IPS DF 6.9 (cell line): ENCODE measurements around the gene HNRNPUL2.
A peak's percentile ranks its signal among the peaks of the same experiment; 100 is the strongest.
"Not testable (repeated sequence)": the region's sequence is repeated elsewhere in the genome, so short reads cannot be mapped to it uniquely, and the experiment has no call there.

Source experiments
- DNase-seq: peaks from one replicate; pipeline ENCODE4 v3.0.0-alpha.2; 2013; ENCODE audit warnings: low read depth, low spot score
- H3K27ac ChIP-seq: one replicate; pipeline ENCODE4 v1.5.1; 2013; ENCODE audit warnings: low read length, control low read depth
- H3K27me3 ChIP-seq: 2 replicates; pipeline ENCODE4 v1.6.1; 2013; ENCODE audit warnings: mild to moderate bottlenecking, low read length; ENCODE audit not compliant: control insufficient read depth, insufficient read depth
- H3K36me3 ChIP-seq: 2 replicates; pipeline ENCODE4 v1.6.1; 2013; ENCODE audit warnings: low read length; ENCODE audit not compliant: control insufficient read depth, insufficient read depth
- H3K4me1 ChIP-seq: 2 replicates; pipeline ENCODE4 v1.6.1; 2013; ENCODE audit warnings: low read length; ENCODE audit not compliant: control insufficient read depth, insufficient read depth
- H3K4me3 ChIP-seq: 2 replicates; pipeline ENCODE4 v1.5.1; 2013; ENCODE audit warnings: mild to moderate bottlenecking, low read length
- H3K9me3 ChIP-seq: 2 replicates; pipeline ENCODE4 v1.6.1; 2013; ENCODE audit warnings: low read length, inconsistent platforms; ENCODE audit not compliant: control insufficient read depth, insufficient read depth
- WGBS: extraction: QIAGEN DNeasy Blood & Tissue Kit; methylation state at CpG from one replicate; pipeline ENCODE4 v1.1.7; 2013; ENCODE audit warnings: mixed read lengths, missing lambda C conversion rate; ENCODE audit not compliant: insufficient read length, insufficient coverage; 5-methylcytosine and 5-hydroxymethylcytosine counted together

Gene HNRNPUL2

DNA sequence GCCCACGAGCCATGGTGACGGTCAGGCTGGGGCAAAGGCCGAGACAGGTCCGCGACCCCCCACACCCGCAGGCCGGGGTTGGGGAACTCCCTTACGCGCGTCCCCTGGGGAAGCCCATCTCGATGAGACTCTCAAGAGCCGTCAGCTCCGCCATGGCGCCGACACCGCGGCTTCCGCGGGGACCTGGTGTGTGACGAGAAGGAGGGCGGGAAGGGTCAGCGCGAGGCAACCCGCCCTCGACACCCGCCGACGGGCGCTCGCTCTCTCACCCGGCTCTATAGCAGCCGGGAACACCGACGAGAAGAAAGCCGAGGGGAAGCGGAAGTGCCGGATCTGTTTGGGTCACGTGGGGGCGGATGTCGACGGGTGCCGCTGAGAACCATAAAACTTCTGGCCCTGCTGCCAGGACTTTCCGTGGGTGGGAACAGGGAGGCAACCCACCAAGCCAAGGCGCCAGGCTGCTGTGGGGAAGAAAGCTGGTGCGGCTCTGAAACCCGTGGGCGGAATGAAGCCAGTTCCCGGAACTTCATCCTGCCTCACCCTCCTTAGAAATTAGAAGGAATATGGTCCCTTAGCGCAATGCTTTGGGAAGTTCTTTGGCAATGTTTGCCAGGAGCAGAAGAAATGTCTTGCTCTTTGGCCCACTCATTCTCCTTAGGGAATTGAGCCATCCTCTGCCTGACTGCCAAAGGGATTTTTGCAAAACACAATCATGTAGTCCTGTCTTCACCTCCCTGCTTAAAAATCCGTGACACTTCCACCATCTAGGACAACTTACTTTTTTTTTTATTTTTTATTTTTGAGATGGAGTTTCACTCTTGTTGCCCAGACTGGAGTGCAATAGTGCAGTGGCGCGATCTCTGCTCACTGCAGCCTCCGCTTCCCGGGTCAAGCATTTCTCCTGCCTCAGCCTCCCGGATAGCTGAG is 48.2 kb downstream of the HNRNPUL2 start, which contains the start of gene UBXN1:
UBXN1 (minus strand) TSS at position 304 of the 927 bp plus-strand sequence; CDS start at position 154, 150 bp downstream.
- H3K27ac ChIP-seq = no peak within 1 kb of the TSS
- H3K4me1 ChIP-seq = no peaks in the 10 kb centered on the region
- H3K36me3 ChIP-seq = peaks cover 4% of the 10 kb centered on the region; the same call in 1 of the 2 replicates
- H3K27me3 ChIP-seq = no peaks in the 10 kb centered on the region
- WGBS = no CpG with 5 or more reads among the region's 55 CpGs
- H3K4me3 ChIP-seq = peak within 1 kb of the TSS; percentile 94
- peak; percentile 50 for DNase-seq
- no peaks in the 10 kb centered on the region for H3K9me3 ChIP-seq

- no peak for DNase-seq
- Histone ChIP-seq H3K27ac (no peak overlapping the region), H3K4me3 (peak overlapping the region; percentile 94), H3K4me1 (no peaks in the 10 kb centered on the region), H3K36me3 (peaks cover 4% of the 10 kb centered on the region; the same call in 1 of the 2 replicates), H3K27me3 (no peaks in the 10 kb centered on the region), H3K9me3 (no peaks in the 10 kb centered on the region)
- no CpG with 5 or more reads among the region's 16 CpGs for WGBS
These were observed 48.9 kb downstream of the HNRNPUL2 start for GRCh38 chr11:62678433-62678769.

DNA sequence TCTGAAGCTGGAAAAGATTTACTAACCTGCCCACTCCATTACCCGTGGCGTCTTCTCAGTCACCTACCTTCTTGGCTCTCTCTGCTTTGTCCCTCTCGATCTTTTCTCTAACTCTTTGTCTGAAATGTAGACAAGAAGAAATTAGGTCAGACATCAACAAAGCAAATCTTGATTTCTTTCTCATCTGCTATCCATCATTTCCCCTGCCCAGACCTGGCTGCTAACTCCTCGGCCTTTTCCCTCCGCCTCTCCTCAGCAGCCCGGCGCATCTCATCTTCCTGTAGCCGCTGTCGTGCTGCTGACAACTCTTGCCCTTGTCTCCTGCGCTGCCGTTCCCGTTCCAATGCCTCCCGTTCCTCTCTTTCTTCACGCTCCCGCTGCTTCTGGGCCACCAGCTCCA is 49.5 kb downstream of the HNRNPUL2 start:
- Histone ChIP-seq H3K9me3 (no peaks in the 10 kb centered on the region), H3K27ac (no peak overlapping the region), H3K4me3 (no peak overlapping the region), H3K27me3 (no peaks in the 10 kb centered on the region), H3K36me3 (peaks cover 4% of the 10 kb centered on the region; the same call in 1 of the 2 replicates), H3K4me1 (no peaks in the 10 kb centered on the region)
- no peak for DNase-seq
- WGBS = no CpG with 5 or more reads among the region's 15 CpGs

- no peak for DNase-seq
- Histone ChIP-seq H3K9me3 (no peaks in the 10 kb centered on the region), H3K4me3 (no peak overlapping the region), H3K27ac (no peak overlapping the region), H3K4me1 (no peaks in the 10 kb centered on the region), H3K27me3 (no peaks in the 10 kb centered on the region), H3K36me3 (peaks cover 4% of the 10 kb centered on the region; the same call in 1 of the 2 replicates)
- WGBS = no CpG with 5 or more reads among the region's 6 CpGs
These were observed 50.1 kb downstream of the HNRNPUL2 start for GRCh38 chr11:62677156-62677555.

- no peaks in the 10 kb centered on the region for H3K4me1 ChIP-seq
- no peak for DNase-seq
- H3K9me3 ChIP-seq = no peaks in the 10 kb centered on the region
- WGBS = no CpG with 5 or more reads among the region's 6 CpGs
- peaks cover 8% of the 10 kb centered on the region for H3K36me3 ChIP-seq
- no peak overlapping the region for H3K27ac ChIP-seq
- no peaks in the 10 kb centered on the region for H3K27me3 ChIP-seq
- H3K4me3 ChIP-seq = no peak overlapping the region
These were observed 50.6 kb downstream of the HNRNPUL2 start for GRCh38 chr11:62676698-62677097.

GRCh38 chr11:62675415-62675814 is 51.8 kb downstream of the HNRNPUL2 start:
- DNase-seq, H3K4me3 ChIP-seq, H3K9me3 ChIP-seq, H3K27me3 ChIP-seq, H3K27ac ChIP-seq, H3K36me3 ChIP-seq, H3K4me1 ChIP-seq: not testable (repeated sequence)
- no CpG with 5 or more reads among the region's 10 CpGs for WGBS

- Histone ChIP-seq H3K27ac (no peak overlapping the region), H3K27me3 (no peaks in the 10 kb centered on the region), H3K4me3 (no peak overlapping the region), H3K36me3 (peaks cover 8% of the 10 kb centered on the region), H3K9me3 (no peaks in the 10 kb centered on the region), H3K4me1 (no peaks in the 10 kb centered on the region)
- DNase-seq = no peak
- WGBS = no CpG with 5 or more reads among the region's 2 CpGs
These were observed 54.1 kb downstream of the HNRNPUL2 start for GRCh38 chr11:62673196-62673525.

DNA sequence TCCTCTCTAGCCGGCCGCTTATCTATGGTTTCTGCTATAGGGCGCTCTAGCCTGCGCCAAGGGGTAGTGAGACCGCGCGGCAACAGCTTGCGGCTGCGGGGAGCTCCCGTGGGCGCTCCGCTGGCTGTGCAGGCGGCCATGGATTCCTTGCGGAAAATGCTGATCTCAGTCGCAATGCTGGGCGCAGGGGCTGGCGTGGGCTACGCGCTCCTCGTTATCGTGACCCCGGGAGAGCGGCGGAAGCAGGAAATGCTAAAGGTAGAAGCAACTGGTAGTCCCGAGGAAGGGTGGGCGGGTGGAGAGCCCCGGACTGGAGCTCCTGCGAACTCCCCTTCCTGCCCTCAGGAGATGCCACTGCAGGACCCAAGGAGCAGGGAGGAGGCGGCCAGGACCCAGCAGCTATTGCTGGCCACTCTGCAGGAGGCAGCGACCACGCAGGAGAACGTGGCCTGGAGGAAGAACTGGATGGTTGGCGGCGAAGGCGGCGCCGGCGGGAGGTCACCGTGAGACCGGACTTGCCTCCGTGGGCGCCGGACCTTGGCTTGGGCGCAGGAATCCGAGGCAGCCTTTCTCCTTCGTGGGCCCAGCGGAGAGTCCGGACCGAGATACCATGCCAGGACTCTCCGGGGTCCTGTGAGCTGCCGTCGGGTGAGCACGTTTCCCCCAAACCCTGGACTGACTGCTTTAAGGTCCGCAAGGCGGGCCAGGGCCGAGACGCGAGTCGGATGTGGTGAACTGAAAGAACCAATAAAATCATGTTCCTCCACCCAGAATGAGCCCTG is 55.5 kb downstream of the HNRNPUL2 start, which contains the start of the genes LBHD1 and UQCC3:
LBHD1 (minus strand) TSS at position 660 of the 782 bp plus-strand sequence. CDS start 2,236 bp downstream, outside the sequence.
UQCC3 (plus strand) TSS at position 66 of the 782 bp plus-strand sequence; CDS start at position 139, 73 bp downstream.
- Histone ChIP-seq H3K4me1 (no peaks in the 10 kb centered on the region; the same call in 1 of the 2 replicates), H3K27ac (no peak within 1 kb of the TSS), H3K4me3 (peak within 1 kb of the TSS; percentile 93), H3K9me3 (no peaks in the 10 kb centered on the region), H3K27me3 (no peaks in the 10 kb centered on the region), H3K36me3 (peaks cover 4% of the 10 kb centered on the region)
- WGBS = no CpG with 5 or more reads among the region's 59 CpGs
- DNase-seq = no peak

DNA sequence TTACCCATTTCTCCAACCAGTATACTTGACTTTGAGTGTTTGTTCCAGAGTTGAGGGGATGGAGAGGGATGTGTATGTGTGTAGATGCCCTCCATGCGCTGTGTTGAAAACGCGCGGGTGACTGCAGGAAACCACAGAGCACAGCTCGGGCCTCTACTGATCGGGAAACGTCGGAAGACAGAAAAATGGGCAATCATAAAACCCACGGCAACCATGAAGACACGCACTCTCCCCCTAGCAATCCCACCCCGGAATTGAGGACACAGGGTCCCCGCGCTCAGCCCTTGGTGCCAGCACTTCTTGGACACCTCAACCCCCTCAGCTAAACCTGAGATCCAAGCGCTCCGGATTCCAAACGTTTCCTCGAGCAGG is 56.0 kb downstream of the HNRNPUL2 start:
- no peak for DNase-seq
- no peaks in the 10 kb centered on the region for H3K9me3 ChIP-seq
- H3K4me3 ChIP-seq = peak overlapping the region; percentile 93; the same call in 1 of the 2 replicates
- no peak overlapping the region for H3K27ac ChIP-seq
- H3K36me3 ChIP-seq = peaks cover 4% of the 10 kb centered on the region
- no peaks in the 10 kb centered on the region for H3K27me3 ChIP-seq
- WGBS = no CpG with 5 or more reads among the region's 17 CpGs
- peaks cover 2% of the 10 kb centered on the region; the same call in 1 of the 2 replicates for H3K4me1 ChIP-seq

DNA sequence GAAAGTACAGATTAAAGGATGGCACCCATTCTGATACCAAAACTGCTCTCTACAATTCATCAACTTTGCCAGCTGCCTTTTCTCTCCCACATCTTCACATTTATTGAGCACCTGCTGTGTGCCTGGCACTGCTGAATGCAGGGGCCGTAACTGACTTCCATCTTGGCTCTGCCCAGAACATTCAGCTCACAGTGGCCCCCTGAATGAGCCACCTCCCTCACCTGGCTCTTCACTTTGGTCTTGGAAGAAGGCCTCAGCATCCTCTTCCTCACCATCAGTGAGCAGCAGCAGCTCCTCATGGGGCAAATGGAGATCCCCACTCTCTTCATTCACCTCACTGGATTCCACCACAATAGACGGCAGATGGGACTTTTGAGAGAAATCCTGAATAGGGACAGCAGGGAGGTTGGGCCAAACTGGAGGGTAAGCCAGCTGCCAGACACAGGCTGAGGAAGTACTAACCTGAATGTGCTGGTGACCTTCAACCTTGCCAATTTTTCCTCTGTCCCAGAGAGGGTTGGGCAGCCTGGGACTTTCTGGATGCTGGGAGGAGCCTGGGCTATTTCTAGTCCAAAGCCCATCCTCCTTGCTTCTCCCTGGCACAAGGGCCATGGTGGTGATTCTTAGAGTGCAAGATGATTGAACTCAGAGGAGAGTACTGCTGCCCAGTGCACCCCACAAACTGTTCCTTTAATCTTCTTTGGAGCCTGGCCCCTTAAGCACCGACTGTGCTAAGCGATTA is 57.7 kb downstream of the HNRNPUL2 start:
- Histone ChIP-seq H3K4me3 (no peak overlapping the region), H3K27me3 (no peaks in the 10 kb centered on the region), H3K4me1 (peaks cover 2% of the 10 kb centered on the region; the same call in 1 of the 2 replicates), H3K27ac (no peak overlapping the region), H3K9me3 (no peaks in the 10 kb centered on the region), H3K36me3 (peaks cover 4% of the 10 kb centered on the region)
- DNase-seq = no peak
- WGBS = no CpG with 5 or more reads among the region's 4 CpGs
